GM12873 (cell line): Measurements from ENCODE around the gene CDHR5.

Source experiments
- CTCF ChIP-seq: IDR thresholded peaks from 2 replicates; pipeline ENCODE4 v1.5.1; 2012; ENCODE audit warnings: low read depth, mild to moderate bottlenecking, moderate library complexity, low read length, control low read depth; ENCODE audit not compliant: insufficient read depth; ENCODE audit errors: missing control alignments

The CDHR5 gene

GRCh38 chr11:653837-654236 lies 29.1 kb upstream of the CDHR5 start:
- TF ChIP-seq CTCF = no peak

GRCh38 chr11:650482-650881 lies 25.7 kb upstream of the CDHR5 start:
- no peak for TF ChIP-seq CTCF

- TF ChIP-seq CTCF = no peak
These were observed 21.5 kb upstream of the CDHR5 start for GRCh38 chr11:646214-646613.

GRCh38 chr11:645536-645935 lies 20.8 kb upstream of the CDHR5 start:
- TF ChIP-seq CTCF = no peak

- TF ChIP-seq CTCF = no peak
These were observed 19.3 kb upstream of the CDHR5 start for GRCh38 chr11:643849-644738.

- no peak for TF ChIP-seq CTCF
These were observed 18.6 kb upstream of the CDHR5 start for GRCh38 chr11:643366-643765.

- TF ChIP-seq CTCF = no peak
These were observed 17.1 kb upstream of the CDHR5 start for GRCh38 chr11:641806-642370.
